HT1080 (cell line): Measurements from ENCODE around the gene WSB2. TPM values are rescaled to one million over a fixed set of nuclear protein-coding genes. Genes with fewer than 3 reads are reported as not detected.
A peak's percentile ranks its signal among the peaks of the same experiment; 100 is the strongest.
"Not testable (repeated sequence)": the region's sequence is repeated elsewhere in the genome, so short reads cannot be mapped to it uniquely, and the experiment has no call there.

Experiments
- DNase-seq: peaks from one replicate; pipeline ENCODE4 v3.0.0-alpha.2; 2015; ENCODE audit warnings: low read depth
- total RNA-seq: library from RNA; depleted of rRNA; stranded (reverse); fragments of >200 nt; shearing (Covaris generic); gene quantifications from 2 replicates; pipeline ENCODE4 v1.2.3, GENCODE V29; 2014

The WSB2 gene
- total RNA-seq, 1 experiment from 2014 or later = 108 TPM

- DNase-seq = peak; percentile 41
Measured at GRCh38 chr12:118035190-118036041, 25.6 kb downstream of the WSB2 start.

- peak; percentile 58 for DNase-seq
Measured at GRCh38 chr12:118034429-118035189, 26.4 kb downstream of the WSB2 start.

GRCh38 chr12:118033902-118034301 lies 27.1 kb downstream of the WSB2 start:
- DNase-seq = no peak

- peak; percentile 75 for DNase-seq
Measured at GRCh38 chr12:118033323-118033722, 27.7 kb downstream of the WSB2 start.

GRCh38 chr12:118032188-118032587 lies 28.8 kb downstream of the WSB2 start:
- DNase-seq = no peak

- no peak for DNase-seq
Measured at GRCh38 chr12:118029166-118029565, 31.8 kb downstream of the WSB2 start.

- no peak for DNase-seq
Measured at GRCh38 chr12:118025168-118025567, 35.8 kb downstream of the WSB2 start.

- DNase-seq = no peak
Measured at GRCh38 chr12:118023301-118023860, 37.6 kb downstream of the WSB2 start.

GRCh38 chr12:118022728-118023109 lies 38.3 kb downstream of the WSB2 start:
- DNase-seq = no peak

- not testable (repeated sequence) for DNase-seq
Measured at GRCh38 chr12:118022097-118022727, 38.8 kb downstream of the WSB2 start.

- DNase-seq = no peak
Measured at GRCh38 chr12:118020036-118020435, 40.9 kb downstream of the WSB2 start.

- no peak for DNase-seq
Measured at GRCh38 chr12:118017926-118018325, 43.1 kb downstream of the WSB2 start.

- peak; percentile 96 for DNase-seq
Measured at GRCh38 chr12:118016424-118017264, 44.3 kb downstream of the WSB2 start, which contains the start of gene RFC5. Gene RFC5, plus strand, starts transcription at chr12:118016703. Its CDS starts 125 bp downstream, at chr12:118016828.

- DNase-seq = no peak
Measured at GRCh38 chr12:118015944-118016343, 45.0 kb downstream of the WSB2 start.

GRCh38 chr12:118015306-118015705 lies 45.7 kb downstream of the WSB2 start:
- no peak for DNase-seq

- no peak for DNase-seq
Measured at GRCh38 chr12:118013283-118013682, 47.7 kb downstream of the WSB2 start.

GRCh38 chr12:118011961-118012360 lies 49.0 kb downstream of the WSB2 start:
- no peak for DNase-seq

GRCh38 chr12:118011377-118011776 lies 49.6 kb downstream of the WSB2 start:
- no peak for DNase-seq

- DNase-seq = no peak
Measured at GRCh38 chr12:118010903-118011302, 50.1 kb downstream of the WSB2 start.

GRCh38 chr12:117999806-118000205 lies 61.2 kb downstream of the WSB2 start:
- DNase-seq = not testable (repeated sequence)

GRCh38 chr12:117998719-117999118 lies 62.3 kb downstream of the WSB2 start:
- no peak for DNase-seq
